HPDE6-E6E7 (cell line): ENCODE results near the gene ZCRB1.

Experiments used
- DNase-seq: peaks from one replicate; pipeline ENCODE4 v3.0.0; 2011; ENCODE audit warnings: missing footprints; ENCODE audit errors: extremely low spot score

The ZCRB1 gene

GRCh38 chr12:42278128-42278510 is 47.8 kb downstream of the ZCRB1 start:
- DNase-seq, result no peak

DNA sequence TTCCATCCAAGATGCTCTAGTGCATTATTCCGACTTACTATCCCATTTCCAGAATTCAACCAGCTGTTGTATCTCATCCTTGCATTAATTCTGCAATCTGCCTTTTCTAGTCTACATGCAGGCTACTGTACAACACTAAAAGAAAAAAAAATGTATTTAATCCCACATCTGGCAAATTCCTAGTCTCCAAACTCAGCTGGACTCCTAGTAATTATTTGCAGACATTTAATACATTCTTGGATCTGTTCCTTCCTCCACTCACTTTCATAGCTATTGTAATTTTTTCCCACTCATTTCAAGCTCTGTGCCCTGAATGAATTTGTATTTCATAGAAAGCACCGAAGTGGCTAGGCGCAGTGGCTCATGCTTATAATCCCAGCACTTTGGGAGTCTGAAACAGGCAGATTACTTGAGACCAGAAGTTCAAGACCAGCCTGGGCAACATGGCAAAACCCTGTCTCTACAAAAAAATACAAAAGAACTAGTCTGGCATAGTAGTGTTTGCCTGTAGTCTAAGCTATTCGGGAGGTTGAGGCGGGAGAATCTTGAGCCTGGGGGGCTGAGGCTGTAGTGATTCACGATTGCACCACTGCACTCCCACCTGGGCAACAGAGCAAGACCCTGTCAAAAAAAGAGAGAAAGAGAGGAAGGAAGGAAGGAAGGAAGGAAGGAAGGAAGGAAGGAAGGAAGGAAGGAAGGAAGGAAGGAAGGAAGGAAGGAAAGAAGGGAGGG is 48.3 kb downstream of the ZCRB1 start:
- DNase-seq, result no peak

GRCh38 chr12:42275499-42275898 is 50.4 kb downstream of the ZCRB1 start:
- DNase-seq, result no peak

- DNase-seq, result no peak
Measured at GRCh38 chr12:42273706-42274105, 52.2 kb downstream of the ZCRB1 start.

DNA sequence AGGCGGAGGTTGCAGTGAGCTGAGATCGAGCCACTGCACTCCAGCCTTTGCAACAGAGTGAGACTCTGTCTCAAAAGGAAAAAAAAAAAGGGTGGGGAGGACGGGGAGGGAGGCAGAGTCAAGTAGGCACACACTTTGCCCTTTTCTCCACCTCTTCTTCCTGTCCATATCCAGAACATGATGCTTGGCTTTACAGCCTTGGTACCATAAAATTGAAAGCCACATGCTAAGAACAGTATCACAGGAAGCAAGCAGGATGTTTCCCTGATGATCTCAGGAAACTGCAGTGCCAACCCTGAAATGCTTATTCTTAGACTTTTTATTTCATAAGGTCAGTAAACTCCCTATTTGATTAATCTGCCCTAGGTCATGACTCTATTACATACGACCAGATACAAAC is 55.3 kb downstream of the ZCRB1 start:
- no peak for DNase-seq

- DNase-seq, result no peak
Measured at GRCh38 chr12:42267413-42268190, 58.3 kb downstream of the ZCRB1 start.

GRCh38 chr12:42266579-42267230 is 59.2 kb downstream of the ZCRB1 start:
- DNase-seq, result no peak

DNA sequence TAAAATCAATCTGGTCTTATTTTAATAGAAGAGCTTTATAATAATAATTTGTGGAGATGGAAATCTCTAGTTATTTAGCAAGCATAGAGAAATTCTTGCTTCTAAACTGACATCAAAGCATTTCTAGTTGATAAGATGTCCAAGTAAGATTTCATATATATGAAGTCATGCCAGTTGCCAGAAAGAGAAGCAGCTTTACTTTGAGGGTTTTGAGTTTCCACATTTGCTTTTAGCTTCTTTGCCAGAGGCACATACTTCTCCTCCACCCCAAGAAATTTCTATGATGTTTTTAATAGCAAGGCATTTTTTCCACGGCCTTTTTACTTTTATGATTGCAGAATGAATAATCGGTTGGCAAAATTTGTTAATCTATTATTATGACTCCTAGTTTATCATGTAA is 63.6 kb downstream of the ZCRB1 start:
- DNase-seq, result no peak
